ENCODE data around the gene FREM1.

GRCh38 chr9:14913366-14913765 is 3.1 kb upstream of the FREM1 start:
- no peak for TF ChIP-seq POLR2A (IDR thresholded peaks at IDR 0.05)
- no peak for TF ChIP-seq CTCF (IDR thresholded peaks at IDR 0.05)
